ENCODE results near the gene KLF18. TPM values are rescaled to one million over a fixed set of nuclear protein-coding genes. Genes with fewer than 3 reads are reported as not detected.

KLF18 gene
- total RNA-seq, 1 donor from 2014 or later, result not detected

GRCh38 chr1:44110916-44111315 is 30.5 kb downstream of the KLF18 start:
- intact Hi-C loops (cut with micrococcal nuclease), result no loop called here
- no peak for TF ChIP-seq CTCF (IDR thresholded peaks at IDR 0.05; ENCODE audit: borderline replicate concordance)

DNA sequence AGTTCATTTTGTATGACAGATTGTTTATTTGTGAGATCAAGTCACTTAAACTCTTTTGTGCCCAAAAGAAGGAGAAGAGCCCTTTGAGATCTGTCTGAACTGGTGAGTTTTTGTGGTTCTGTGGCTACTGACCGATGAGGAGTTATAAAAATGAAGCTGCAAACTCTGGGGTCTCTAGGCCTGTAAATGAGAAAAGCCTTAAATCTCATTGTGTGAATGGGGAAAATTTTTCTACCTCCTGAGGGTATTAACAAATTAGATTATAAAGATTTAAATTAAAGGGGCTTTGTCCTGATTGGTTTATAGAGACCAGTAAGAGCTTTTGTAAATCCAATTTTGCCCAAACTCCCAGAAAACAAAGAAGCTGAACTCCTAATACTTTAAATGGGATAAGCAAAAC is 32.5 kb downstream of the KLF18 start:
- H3K9me3 ChIP-seq (replicated peaks), result no peaks in the 10 kb centered on the region
- intact Hi-C loops (cut with micrococcal nuclease), result no loop called here
- no peak overlapping the region for H3K27ac ChIP-seq (replicated peaks)
- no peaks in the 10 kb centered on the region for H3K4me1 ChIP-seq
- no peak for TF ChIP-seq CTCF (IDR thresholded peaks at IDR 0.05; ENCODE audit: borderline replicate concordance)
- no peak overlapping the region for H3K4me3 ChIP-seq
- no peak for DNase-seq
- H3K36me3 ChIP-seq, result no peaks in the 10 kb centered on the region
- H3K27me3 ChIP-seq (ENCODE audit: low read depth), result peaks cover 56% of the 10 kb centered on the region

More at GRCh38 chr1:44110916-44111315, 30.5 kb downstream of the KLF18 start:
- H3K36me3 ChIP-seq, result no peaks in the 10 kb centered on the region
- no peaks in the 10 kb centered on the region for H3K9me3 ChIP-seq (replicated peaks)
- no peak for DNase-seq
- no peak overlapping the region for H3K4me3 ChIP-seq
- no peak overlapping the region for H3K27ac ChIP-seq (replicated peaks)
- peaks cover 37% of the 10 kb centered on the region for H3K27me3 ChIP-seq (ENCODE audit: low read depth)
- no peaks in the 10 kb centered on the region for H3K4me1 ChIP-seq

DNA sequence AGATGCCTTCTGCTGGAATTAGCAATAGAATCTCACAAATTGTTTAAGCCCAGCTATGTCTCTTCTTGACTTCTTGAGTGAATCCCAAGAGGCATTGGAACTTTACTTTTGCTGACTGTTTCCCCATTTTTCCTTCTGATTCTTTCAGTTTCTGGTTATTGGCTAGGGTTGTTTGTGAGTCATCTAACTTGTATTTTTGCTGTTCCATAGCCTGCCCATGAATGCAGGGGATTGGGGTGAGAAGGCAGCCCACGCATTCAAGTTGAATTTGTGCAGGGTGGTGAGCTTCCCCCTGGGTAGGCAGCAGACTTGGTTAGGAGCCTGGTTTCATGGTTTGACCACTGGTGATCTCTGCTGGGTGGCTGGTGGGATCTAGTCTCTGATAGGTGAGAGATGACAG is 33.2 kb downstream of the KLF18 start:
- Histone ChIP-seq H3K4me3 (no peak overlapping the region), H3K27ac (replicated peaks) (no peak overlapping the region), H3K4me1 (no peaks in the 10 kb centered on the region), H3K36me3 (no peaks in the 10 kb centered on the region), H3K9me3 (replicated peaks) (no peaks in the 10 kb centered on the region), H3K27me3 (ENCODE audit: low read depth) (peaks cover 62% of the 10 kb centered on the region)
- no peak for DNase-seq
- intact Hi-C loops (cut with micrococcal nuclease), result no loop called here
- TF ChIP-seq CTCF (IDR thresholded peaks at IDR 0.05; ENCODE audit: borderline replicate concordance), result no peak

- DNase-seq, result no peak
- Histone ChIP-seq H3K27ac (replicated peaks) (no peak overlapping the region), H3K27me3 (ENCODE audit: low read depth) (peaks cover 51% of the 10 kb centered on the region), H3K9me3 (replicated peaks) (no peaks in the 10 kb centered on the region), H3K36me3 (no peaks in the 10 kb centered on the region), H3K4me1 (no peaks in the 10 kb centered on the region), H3K4me3 (no peak overlapping the region)
- TF ChIP-seq CTCF (IDR thresholded peaks at IDR 0.05; ENCODE audit: borderline replicate concordance), result no peak
- intact Hi-C loops (cut with micrococcal nuclease), result no loop called here
Measured at GRCh38 chr1:44105810-44106209, 35.6 kb downstream of the KLF18 start.

- no peak for TF ChIP-seq CTCF (IDR thresholded peaks at IDR 0.05; ENCODE audit: borderline replicate concordance)
- Histone ChIP-seq H3K27ac (replicated peaks) (no peak overlapping the region), H3K9me3 (replicated peaks) (no peaks in the 10 kb centered on the region), H3K4me1 (no peaks in the 10 kb centered on the region), H3K27me3 (ENCODE audit: low read depth) (peaks cover 47% of the 10 kb centered on the region), H3K4me3 (no peak overlapping the region), H3K36me3 (no peaks in the 10 kb centered on the region)
- DNase-seq, result no peak
- intact Hi-C loops (cut with micrococcal nuclease), result no loop called here
Measured at GRCh38 chr1:44103270-44104131, 37.9 kb downstream of the KLF18 start.
